HG02938 (cell line): ENCODE measurements around the gene NSD1.

Experiments
- ATAC-seq: cut with Tn5 transposase; IDR thresholded peaks from one replicate; pipeline ENCODE4 v1.9.1; 2021; ENCODE audit warnings: mild to moderate bottlenecking, moderate library complexity; ENCODE audit not compliant: unreplicated experiment

NSD1 gene

DNA sequence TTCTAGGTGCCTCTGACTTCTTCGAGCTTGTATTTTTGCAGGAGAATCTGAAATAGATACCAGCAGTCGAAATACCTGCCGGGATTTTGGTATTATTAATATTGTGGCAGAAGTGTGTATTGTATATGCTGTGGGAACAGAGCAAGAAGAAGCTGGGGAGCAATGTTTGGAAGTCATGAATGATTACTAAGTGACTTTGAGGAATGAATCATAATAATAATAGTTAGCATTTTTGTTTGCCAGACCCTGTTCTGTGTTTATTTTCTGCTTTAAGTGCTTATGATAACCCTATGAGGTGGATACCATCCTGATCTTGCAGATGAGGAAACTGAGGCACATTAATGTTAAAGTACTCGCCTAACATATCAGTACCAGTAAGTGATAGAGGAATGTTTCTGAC, 137.5 kb downstream of the NSD1 start:
- no peak for ATAC-seq

DNA sequence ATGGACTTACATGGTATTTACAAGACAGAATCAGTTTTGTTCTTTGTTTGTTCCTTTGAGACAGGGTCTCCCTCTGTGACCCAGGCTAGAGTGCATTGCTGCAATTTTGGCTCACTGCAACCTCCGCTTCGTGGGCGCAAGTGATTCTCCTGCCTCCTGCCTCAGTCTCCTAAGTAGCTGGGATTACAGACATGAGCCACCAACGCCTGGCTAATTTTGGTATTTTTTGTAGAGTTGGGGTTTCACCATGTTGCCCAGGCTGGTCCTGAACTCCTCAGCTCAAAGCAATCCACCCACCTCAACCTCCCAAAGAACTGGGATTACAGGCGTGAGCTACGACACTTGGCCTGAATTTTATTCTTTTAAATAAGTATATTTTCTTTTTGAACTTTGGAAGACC, 142.3 kb downstream of the NSD1 start:
- ATAC-seq = no peak

GRCh38 chr5:177276886-177277285, 143.3 kb downstream of the NSD1 start:
- ATAC-seq = no peak

DNA sequence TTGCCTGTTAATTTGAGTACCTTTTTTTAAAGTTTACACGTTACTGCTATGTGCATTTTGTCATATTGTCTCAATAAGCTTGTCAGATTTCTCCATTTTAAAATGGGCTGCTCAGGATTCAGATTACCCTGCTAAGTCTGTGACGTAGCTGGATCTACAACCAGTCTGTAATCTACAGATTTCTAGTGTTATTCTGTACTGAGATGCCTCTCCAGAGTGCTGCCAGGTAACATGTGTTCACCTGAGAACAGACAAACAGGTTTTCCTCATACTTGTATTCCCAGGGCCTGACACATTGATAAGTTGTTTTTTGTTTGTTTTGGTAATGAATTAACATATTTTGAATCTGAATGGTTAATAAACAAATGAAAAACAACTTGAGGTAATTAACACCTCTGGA, 154.6 kb downstream of the NSD1 start:
- no peak for ATAC-seq

DNA sequence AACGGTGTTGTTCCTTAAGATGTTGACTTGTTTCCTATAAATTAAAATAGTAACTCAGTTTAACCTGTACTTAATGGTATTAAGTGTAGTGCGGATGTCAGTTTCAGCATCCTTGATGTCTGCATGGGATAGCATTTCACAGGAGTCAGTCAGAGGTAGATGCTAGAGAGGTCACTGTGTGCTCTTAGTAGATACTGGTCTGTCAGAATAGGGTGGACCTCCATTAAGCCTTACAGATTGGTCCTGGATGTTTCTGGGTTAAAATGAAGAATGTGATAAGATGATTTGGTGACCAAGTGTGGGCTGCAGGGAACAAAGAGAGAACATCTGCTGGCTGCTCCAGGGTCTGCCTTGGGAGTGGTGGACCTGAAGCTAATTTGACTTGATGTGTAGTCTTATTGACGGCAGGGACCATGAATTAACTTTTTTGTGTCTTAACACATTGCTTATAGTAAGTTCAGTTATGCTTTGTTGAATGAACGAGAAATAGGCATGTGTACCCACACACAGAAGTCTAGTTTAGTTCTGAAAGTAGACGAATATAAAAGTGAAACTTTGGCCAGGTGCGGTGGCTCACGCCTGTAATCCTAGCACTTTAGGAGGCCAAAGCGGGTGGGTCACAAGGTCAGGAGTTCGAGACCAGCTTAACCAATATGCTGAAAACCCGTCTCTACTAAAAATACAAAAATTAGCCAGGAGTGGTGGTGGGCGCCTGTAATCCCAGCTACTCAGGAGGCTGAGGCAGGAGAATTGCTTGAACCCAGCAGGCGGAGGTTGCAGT, 157.4 kb downstream of the NSD1 start:
- no peak for ATAC-seq

GRCh38 chr5:177291735-177292134, 158.2 kb downstream of the NSD1 start:
- ATAC-seq = no peak

- ATAC-seq = no peak
Measured at GRCh38 chr5:177293819-177294581, 160.4 kb downstream of the NSD1 start.

GRCh38 chr5:177294632-177295031, 161.1 kb downstream of the NSD1 start:
- ATAC-seq = no peak

DNA sequence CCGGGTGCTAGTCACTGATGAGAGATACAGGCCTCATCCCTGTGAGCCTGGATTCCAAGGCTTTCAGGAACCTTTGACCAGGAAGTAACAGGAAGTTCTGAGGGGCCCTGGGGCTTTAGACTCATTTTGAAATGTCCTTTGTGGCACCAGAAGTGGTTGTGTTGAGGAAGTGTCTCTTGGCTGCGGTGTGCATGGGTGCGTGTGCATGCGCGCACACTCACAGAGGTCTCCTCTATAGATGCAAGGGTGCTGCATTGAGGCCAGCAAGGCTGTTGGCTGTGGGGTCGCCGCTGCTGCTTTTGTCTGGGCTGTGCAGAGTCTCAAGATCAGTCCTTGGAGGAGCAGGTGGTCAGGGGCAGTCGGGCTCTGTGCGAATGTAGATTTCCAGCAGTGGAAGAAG, 162.4 kb downstream of the NSD1 start:
- ATAC-seq = no peak

DNA sequence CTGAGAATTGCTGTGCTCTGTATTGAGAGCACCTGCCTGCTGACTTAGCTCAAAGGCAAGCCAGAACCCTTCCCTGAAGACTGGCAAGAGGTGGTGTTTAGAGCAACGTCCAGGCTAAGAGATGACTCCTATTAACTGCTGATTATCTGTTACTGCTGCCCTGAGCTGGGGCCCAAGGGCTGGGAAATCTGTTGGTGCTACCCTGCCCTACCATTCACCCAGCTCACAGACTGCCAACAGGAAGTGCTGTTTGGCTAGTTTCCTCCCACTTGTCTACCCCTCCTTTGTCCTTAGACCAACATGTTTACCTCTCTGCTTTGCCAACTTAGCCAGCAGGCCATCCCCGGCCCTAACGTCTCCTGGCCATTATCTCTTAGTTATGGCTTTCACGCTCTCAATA, 163.0 kb downstream of the NSD1 start:
- ATAC-seq = no peak

DNA sequence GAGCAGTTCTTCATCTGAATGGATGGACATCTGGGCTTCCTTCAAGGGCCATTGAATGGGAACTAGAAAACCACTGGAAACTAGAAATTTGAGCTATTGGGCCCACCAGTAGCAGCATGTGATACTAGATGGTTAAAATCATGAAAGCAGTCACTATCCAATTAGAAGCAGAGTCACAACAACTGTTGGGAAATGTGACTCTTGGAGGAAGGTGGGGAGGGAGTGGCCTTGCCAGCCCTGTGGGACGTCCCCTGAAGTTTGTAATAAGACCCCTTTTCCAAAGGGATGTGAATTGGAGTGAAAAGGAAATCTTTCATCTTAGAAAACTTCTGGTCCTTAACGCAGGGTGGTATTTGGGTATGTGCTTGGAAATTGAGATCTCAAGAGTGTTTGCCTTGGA, 164.3 kb downstream of the NSD1 start:
- ATAC-seq = no peak

DNA sequence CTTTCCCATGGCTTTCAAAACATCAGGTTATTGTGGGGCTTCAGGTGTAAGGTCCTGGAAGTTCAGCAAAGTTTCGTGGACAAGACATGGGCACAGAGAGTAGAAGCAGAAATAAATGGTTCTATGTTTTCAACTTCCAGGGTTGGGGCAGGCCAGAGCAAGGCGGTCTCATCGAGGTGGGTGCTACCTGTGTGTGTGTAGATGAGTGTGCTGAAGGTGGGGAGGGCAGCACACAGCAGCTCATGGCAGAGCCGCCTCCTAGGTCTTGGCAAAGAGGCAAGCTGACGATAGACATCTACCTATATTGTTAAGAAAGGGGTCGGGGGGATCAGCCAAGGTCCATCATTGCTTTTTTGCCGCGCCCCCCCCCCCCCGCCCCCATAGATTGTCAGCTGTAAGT, 166.1 kb downstream of the NSD1 start:
- ATAC-seq = no peak

- ATAC-seq = peak; percentile 53
Measured at GRCh38 chr5:177300236-177300880, 166.8 kb downstream of the NSD1 start.

DNA sequence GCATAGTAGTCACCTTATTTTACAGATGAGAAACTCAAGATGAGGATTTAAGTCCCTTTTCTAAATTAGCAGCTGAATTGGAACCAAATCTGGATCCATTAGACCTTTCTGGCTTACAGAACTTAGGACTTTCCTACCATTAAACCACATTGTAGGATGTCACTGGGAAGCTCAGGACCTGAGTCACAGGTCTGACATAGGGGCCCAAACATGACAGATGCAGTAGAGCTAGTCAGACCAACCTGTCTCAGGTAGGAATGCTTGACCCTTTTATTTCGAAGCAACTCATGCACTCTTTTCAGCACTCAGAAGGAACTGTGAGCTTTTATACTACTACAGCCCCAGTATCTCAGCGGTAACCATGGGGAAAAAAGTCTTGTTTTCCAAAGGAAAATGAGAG, 167.4 kb downstream of the NSD1 start:
- ATAC-seq = no peak

DNA sequence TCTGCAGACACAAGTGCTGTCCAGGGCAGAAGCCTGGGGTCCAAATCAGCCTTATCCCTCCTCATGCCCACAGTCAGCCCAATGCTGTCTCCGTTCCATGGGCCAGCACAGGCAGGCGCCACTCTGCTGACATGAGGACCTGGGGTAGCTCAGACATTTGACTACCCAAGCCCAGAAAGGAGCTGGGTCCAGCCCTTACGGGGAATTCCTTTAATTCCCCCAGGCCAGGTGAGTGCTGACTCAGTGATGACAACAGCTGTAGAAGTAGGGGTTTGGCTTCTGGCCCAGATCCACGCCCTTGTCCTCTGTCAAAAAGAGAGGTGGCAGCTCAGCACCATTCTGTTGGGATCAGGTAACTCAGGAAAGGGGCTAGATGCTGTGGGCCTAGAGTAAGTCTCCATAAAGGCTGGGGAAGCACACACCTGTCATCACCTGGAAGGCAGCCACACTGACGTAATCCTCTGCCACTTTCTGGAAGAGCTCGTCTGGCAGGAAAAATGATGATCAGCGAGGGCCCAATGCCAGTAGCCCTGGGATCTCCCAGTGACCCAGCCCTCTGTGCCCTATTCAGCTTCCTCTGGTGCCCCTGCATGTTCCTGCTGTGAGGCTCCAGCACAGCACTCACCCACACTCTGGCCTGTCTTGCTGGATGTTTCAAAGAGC, 168.1 kb downstream of the NSD1 start:
- ATAC-seq = no peak

- no peak for ATAC-seq
Measured at GRCh38 chr5:177302354-177303110, 169.0 kb downstream of the NSD1 start.

- ATAC-seq = peak; percentile 66
Measured at GRCh38 chr5:177303121-177303924, 169.8 kb downstream of the NSD1 start, which contains the start of the genes PRELID1 and RAB24. PRELID1 (plus strand) TSS chr5:177303799; CDS start chr5:177303986, 187 bp downstream. RAB24 (minus strand) TSS chr5:177303719; CDS start chr5:177303288, 431 bp downstream.

- no peak for ATAC-seq
Measured at GRCh38 chr5:177303925-177304391, 170.4 kb downstream of the NSD1 start.

GRCh38 chr5:177304392-177305119, 171.0 kb downstream of the NSD1 start:
- no peak for ATAC-seq
